M059J (cell line): ENCODE measurements around the gene KNDC1. TPM values are rescaled to one million over a fixed set of nuclear protein-coding genes. Genes with fewer than 3 reads are reported as not detected.

Experiments
- DNase-seq: peaks from one replicate; pipeline ENCODE4 v3.0.0-alpha.2; 2012; ENCODE audit warnings: low read depth
- total RNA-seq: library from RNA; depleted of rRNA; stranded (reverse); fragments of >200 nt; shearing (Covaris generic); gene quantifications from 2 replicates; pipeline ENCODE4 v1.2.3, GENCODE V29; 2014

Gene KNDC1
- total RNA-seq, 1 experiment from 2014 or later, result not detected

- no peak for DNase-seq
These were observed 80.0 kb downstream of the KNDC1 start for GRCh38 chr10:133239990-133240389.

GRCh38 chr10:133241501-133242205 lies 81.6 kb downstream of the KNDC1 start:
- DNase-seq, result no peak

GRCh38 chr10:133242611-133243356 lies 82.8 kb downstream of the KNDC1 start:
- DNase-seq, result peak; percentile 36

DNA sequence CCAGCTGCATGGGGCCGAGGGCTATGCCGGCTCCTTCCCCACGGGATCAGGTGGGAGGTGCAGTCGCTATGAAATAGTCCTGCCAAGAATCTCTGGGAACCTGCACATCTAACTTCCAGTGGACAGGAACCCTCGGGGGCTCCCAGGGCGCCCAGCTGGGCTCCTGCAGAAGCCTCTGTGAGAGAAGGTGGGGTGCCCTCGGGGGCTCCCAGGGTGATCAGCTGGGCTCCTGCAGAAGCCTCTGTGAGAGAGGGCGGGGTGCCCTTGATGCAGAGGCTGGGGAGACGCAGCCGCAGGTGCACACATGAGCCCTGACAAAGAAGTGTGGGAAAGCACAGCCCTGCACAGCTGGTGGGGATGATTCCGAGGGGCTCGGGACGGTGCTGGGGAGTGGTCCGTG lies 83.6 kb downstream of the KNDC1 start:
- DNase-seq, result no peak

DNA sequence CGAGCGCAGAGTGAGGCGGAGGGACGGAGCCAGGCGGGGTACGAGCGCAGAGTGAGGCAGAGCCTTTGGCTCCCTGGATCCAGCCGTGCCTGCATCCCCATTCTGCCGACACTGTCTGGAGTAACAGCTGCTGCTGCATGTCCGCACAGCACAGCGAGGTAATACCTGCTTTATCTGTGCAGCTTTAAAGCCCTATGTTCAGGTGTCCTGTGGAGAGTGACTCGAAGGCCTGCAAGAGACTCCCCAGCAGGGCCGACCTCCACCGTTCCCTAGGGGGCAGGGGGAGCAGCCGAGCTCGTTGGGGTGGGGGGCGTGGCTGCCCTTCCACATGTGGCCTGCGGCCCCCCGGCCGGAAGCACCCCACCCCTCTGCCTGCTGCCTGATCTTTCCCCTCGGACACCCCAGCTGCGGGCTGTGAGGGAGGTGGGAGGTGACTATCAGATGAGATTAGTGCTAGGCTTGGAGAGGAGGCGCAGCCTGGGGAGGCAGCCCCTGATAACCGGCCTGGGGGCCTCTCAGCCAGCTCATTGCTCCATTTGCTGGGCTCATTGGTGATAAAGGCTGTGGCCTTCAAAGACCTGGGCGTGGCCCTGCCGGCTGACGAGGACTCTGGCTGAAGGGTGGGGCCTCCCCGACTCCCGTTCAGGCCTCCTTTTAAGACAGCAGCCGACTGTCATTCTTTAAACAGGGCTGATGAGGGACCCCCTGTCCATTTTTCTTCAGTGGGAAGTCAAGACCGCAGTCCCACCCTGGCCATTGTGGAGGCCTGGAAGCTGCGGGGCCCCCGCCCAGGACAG lies 85.6 kb downstream of the KNDC1 start:
- no peak for DNase-seq

- DNase-seq, result no peak
These were observed 86.2 kb downstream of the KNDC1 start for GRCh38 chr10:133246236-133246626.

- DNase-seq, result no peak
These were observed 87.8 kb downstream of the KNDC1 start for GRCh38 chr10:133247681-133248333.

DNA sequence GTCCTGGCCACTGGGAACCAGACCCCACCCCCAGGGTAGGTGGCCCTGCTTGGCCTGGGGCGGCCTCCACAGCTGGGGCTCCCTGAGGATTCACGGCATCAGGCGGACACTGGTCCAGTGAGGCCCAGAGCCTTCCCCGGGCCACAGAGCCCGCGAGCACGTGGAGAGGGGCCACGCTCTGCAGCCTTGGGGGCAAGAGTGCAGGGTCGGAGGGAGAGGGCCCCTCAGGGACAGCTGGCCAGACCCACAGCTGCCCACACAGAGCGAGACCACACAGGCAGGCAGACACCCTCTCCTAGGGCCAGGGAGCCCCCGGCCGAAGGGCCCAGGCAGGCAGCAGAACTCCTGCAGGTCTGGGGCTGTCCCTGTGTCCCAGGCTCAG lies 88.3 kb downstream of the KNDC1 start:
- no peak for DNase-seq

GRCh38 chr10:133249094-133249780 lies 89.2 kb downstream of the KNDC1 start:
- no peak for DNase-seq

- DNase-seq, result no peak
These were observed 90.1 kb downstream of the KNDC1 start for GRCh38 chr10:133249975-133250754.

DNA sequence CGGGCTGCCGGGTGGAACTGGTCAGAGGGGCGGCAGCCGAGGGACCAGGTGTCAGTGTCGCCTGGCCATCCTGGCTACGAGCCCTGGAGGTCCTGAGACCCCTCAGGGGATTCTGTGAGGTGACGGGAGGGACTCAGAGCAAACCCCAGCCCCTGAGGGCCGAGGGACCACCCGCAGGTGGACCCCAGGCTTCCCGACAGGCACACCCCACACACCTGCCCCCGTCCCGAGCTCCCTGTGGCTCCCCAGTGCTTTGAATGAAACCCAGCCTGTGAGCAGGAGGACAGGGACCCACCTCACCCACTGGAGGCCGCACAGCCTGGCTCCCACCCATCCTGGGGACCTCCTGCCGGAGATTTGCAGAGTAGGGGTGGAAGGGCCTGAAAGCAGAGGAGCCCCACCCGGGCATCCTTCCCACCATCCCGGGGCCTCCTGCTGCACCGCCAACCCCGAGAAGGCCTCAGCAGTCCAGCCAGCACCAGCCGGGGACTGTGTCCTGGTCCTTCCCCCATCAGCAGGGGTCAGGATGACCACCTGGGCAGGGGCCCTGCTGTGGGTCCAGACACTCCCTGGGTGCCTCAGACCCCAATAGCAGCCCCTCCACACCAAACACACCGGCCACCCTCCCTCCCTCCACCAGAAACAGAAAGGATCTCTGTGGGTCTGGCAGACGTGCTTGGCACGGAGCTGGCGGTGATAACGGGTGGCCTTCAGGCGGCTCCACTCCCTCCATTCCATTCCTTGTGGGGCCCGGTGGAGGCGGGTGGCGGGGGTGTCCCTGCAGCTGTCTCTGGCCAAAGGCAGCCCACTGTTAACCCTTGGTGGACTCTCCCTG lies 91.6 kb downstream of the KNDC1 start:
- no peak for DNase-seq

DNA sequence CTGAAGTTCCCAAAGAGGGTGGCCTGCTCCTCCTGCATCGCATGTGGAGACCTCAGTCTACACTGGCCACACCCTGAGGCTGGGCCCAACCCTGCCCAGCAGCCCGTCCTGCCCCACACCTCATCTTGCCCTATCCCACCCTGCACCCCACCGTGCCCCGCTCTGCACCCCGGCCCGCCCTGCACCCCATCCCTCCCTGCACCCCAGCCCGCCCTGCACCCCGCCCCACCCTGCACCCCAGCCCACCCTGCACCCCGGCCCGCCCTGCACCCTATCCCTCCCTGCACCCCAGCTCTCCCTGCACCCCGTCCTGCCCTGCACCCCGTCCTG lies 92.2 kb downstream of the KNDC1 start:
- DNase-seq, result no peak

DNA sequence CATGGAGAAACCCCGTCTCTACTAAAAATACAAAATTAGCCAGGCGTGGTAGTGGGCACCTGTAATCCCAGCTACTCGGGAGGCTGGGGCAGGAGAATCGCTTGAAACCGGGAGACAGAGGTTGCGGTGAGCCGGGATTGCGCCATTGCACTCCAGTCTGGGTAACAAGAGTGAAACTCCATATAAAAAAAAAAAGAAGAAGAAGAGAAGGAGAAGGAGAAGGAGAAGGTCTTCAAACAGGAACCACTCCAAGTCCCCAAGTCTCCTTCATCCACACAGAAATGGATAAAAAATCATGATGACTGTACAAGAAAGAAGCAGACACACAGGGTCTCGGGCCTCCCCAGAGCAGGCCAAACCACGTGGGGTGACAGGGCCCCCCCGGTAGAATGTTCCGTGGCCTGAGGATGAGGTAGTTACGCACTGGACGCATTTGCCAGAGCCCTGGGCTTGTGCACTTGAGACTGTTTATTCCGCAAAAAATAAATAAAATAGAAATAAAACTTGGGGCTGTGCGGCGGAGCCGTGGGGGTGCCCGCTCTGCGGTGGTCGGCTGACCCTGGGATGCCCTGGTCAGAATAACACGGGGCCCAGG lies 93.4 kb downstream of the KNDC1 start:
- no peak for DNase-seq

DNA sequence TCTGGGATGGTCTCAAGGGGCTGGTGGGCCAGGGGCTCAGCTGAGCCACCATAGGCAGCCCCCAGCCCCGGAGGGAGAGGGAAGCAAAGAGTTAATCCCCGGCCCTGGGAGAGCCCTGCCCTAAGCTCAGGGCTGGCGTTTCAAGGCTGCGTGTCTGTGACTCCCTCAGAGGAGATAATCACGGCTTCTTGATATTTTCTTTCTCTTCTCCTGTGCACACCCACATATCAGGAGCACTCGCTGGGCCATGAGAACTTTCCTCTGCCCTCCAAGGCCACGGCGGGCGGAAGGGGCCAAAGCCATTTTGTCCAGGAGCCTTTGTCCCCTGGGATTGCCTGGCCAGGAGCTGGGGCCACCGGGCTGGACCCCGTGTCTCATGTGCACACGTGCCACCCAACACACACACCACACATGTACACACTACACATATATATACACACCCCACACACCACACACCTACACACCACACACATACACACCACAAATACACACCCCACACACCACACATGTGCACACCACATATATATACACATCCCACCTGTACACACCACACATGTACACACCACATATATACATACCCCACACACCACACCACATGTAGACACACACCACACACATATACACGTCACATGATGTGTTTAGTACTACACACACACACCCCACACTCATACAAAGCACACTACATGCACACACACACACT lies 94.6 kb downstream of the KNDC1 start:
- DNase-seq, result no peak

DNA sequence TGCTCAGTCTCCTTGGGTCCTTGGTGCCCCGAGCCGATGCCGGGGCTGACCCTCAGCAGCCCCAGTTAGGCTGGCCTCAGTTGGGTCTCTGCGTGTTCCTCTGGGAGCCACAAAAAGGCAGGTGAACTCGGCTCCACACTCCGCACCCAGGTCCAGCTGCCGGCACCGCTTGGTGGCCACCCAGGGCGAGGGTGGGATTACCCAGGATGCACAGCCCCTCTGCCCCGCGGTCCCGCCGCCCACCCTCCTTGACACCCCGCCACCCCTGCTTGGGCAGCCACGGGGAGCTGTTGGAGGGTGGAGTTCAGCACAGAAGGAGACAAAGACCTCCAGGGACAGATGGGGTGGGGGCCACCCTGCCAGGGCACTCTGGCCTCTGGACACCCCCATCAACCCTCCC lies 95.3 kb downstream of the KNDC1 start:
- no peak for DNase-seq

DNA sequence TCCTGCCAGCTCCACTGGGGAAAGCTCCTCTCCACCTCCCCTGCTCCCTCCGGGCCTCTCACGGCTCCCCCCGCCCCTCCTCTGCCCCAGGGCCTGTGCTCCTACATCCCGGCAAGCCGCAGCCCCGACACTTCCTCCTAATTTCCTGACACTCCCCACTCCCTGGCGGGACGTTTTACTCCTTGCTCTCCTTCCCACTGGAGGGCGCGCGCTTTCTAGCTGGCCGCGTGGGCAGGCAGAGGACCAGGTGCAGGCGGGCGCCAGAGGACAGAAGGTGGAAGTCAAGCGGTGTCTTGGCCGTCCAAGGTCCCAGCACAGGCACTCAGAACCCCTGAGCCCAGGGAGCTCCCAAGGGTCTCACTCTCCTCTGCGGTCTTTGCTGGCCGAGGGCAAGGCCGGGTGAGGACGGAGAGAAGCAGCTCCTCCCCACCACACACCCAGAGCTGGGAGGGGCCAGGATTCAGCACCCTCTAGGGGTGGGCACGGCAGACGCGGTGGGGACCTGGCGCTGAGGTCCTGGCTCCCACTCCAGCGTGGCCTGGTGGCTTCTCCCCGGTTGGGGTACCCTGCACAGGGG lies 97.6 kb downstream of the KNDC1 start:
- DNase-seq, result no peak

DNA sequence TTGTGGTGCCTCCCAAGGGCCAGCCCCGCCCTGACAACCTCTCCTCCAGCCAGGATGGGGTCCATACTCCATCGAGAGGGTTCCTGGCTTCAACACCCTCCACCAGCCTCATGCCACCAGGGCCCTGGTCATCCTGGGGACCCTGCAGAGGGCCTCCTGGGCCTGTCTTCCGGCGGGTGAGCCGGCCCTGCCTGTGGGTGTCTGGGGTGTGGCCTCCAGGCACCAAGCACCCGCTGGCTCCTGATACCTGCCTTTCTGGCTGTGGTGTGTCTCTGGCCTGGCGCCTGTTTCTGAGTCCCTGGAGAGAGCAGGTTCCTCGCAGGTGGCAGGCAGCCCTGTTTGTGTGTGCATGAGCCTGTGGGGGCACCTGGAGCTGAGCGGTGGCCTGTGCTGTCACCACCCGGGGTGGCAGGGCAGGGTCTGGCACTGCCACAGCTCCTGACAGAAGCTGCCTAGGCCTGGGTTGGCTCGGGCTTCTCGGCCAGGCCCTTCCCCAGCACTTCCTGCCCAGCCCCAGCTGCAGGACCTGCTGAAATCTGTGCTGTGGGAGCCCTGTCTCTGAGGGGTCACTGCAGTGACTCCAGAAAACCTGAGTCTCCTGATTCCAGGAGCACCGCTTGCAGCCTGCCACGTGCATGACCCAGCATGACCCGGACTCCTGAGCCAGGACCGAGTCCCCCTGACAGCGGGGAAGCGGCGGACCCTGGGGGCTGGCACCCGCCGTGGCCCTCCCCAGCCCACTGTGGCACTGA lies 98.2 kb downstream of the KNDC1 start:
- no peak for DNase-seq
